HG02840 (cell line): ENCODE data around the gene DOLPP1.

Source experiments
- ATAC-seq: cut with Tn5 transposase; IDR thresholded peaks from one replicate; pipeline ENCODE4 v1.9.1; 2021; ENCODE audit warnings: mild to moderate bottlenecking, moderate library complexity, moderate number of reproducible peaks; ENCODE audit not compliant: unreplicated experiment, low FRiP score

Gene DOLPP1

DNA sequence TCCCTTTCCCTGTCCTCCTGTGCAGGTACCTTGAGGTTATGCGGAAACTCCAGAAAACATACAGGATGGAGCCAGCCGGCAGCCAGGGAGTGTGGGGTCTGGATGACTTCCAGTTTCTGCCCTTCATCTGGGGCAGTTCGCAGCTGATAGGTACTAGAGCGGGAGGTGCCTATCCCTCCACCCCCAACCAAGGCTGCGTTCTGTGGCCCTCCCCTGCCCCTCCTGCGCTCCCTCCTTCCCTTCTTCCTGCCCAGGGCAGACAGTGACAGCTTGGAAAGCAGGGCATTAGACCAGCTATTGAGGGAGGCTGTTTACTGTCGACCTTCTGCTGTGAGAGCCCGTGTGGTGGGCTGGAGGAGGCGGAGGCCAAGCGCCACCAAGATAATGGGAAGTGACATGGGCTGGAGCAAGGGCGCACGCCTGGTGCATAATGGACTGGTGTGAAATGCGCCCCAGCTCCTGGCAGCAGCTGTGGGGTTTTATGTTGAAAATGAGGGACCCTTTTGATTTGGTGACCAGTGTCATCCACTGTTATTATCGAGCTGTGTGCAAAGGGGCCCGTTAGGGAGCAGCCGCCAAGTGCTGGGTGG is 55.6 kb downstream of the DOLPP1 start:
- ATAC-seq = no peak

DNA sequence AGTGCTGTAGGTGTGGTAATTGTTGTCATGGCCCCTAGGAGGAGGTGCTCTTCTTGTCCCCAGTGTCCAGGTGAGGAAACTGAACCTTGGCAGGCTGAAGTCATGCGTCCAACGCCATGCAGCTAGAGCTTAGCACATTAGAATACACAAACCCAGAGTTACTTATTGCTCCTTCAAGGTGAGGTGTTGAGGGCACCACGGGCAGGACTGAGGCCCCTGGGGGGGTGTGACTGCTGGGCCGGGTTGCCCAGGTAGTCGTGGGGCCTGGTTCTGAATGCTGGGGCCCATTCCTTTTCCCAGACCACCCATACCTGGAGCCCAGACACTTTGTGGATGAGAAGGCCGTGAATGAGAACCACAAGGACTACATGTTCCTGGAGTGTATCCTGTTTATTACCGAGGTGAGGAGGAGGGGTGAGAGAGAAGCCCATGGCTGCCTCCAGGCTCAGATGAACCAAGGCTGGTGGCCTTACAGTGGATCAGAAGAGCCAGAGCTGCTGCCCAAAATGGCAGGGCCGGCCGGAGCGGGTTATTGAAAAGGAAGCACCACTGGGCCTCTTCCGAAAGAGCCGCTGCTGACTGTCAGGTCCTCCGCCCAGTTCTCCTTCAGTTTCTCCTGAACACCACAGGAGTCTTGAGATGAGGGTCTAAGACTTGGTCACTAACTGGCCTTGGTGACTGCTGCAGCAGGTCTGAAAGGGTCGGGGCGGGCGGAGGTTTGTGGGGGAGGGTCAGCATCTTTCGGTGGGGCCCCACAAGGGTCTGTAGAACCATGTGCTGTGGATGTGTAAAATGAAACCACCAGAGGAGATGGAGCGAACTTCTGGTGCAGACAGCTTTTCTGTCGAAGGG is 56.6 kb downstream of the DOLPP1 start:
- ATAC-seq = no peak

DNA sequence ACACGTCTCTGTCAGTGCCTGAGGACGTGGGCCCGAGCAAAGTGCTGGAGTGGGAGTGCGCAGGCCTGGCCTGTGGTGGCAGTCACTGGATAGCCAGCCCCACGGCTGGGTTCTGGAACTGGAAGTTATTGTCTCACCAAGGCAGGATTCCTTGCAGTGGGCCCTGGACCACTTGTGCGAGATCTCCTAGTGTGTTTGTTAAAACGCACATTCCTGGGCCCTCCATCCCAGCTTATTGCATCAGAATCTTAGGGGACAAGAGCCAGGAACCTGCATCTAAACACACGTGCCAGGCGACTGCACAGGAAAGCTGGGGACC is 57.2 kb downstream of the DOLPP1 start:
- no peak for ATAC-seq

DNA sequence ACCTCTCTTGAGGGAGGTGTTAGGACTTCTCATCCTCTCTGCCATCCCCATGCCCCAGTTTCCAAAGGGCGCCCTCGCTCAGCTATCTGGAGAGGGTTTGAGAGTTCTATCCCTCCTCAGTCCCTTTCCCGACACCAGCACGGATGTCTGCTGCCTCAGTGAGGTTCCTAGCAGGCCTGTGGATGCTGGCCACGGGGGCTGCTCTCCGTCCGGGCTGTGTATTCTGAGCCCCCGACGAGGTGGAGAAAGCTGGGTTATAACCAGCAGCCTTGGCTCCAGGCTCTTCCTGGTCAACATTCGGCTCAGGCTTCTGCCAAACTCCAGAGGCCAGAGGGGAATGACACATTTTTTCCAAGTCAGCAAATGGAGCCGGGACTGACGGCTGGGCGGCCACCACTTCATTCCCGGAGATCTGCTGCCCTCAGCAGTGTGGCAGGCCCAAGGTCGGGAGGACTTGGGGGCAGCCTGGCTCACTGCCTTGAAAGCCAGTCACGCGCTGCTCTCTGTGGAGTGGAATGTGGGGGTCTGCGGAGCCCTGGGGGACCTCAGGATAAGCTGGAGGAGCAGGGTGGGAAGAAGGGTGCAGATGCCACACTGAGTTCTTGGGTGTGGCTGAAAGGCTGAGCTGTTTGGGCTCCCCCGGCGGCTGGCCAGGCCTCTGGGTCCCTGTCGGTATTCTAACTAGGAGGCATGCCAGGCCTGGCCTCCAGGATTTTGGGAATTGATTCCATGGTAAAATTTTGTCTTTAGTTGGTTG is 57.7 kb downstream of the DOLPP1 start:
- ATAC-seq = no peak

DNA sequence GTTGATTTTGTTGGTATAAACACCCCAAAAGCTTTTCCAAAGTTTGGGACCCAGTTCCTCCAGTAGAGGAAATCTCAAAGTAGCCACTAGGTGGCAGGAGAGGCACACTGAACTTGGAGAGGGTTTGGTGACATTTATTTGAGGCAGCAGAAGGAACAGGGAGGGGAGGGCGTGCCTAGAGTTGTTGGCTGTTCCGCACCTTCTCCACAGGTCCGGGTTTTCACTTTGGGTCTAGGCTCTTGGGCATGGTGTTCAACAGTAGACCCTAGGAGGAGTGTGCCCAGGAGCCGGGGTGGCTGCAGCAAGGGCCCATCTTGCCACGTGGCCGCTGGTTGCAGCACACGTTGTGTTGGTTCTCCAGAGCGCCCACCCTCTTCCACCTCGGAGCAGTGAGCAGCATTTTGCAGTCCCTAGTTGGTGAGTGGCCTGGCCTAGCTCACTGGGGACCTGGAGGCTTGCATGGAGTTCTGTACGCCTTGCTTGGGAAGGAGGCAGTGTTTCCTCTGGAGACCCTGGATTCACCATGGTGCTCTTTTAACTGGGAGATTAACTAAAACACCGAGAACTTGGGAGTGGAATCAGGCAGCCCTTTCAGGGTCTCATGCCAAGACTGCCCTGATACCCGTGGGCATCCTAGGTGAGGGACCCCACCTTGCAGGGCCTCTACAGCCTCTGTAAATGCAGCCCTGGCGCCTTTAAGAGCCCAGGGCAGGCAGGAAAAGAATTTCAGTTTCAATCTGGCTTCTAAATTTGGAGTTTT is 58.5 kb downstream of the DOLPP1 start:
- ATAC-seq = no peak

DNA sequence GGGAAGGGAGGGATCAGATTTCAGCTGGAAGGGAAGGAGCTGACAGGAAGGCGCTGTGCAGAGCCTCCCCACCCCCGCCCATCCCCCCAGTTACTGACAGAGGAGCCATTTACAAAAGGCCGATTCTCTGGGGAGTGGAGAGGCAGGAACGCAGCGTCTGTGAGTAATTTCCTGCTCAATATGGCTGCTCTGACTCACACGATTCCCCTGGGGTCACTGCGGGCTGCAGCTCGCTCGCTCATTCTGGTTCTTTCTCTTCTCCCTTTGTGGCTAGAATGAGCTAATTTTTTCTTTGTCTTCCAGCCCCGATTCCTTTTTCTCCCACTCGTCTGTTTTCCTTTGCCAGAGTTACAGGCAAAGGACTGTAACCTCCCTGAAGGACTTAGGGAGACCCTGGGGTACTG is 59.1 kb downstream of the DOLPP1 start:
- peak; percentile 55 for ATAC-seq
